HEK293 (cell line): ENCODE data around the gene IGFN1.

ENCODE experiments used
- CTCF ChIA-PET: fragments of 350-600 bp; formaldehyde crosslinking; extraction: SDS; loops from one replicate; lab custom pipeline; 2021; ENCODE audit warnings: antibody characterized with exemption; lab: Yijun Ruan, JAX
- POLR2A ChIA-PET: fragments of 300-600 bp; formaldehyde crosslinking; extraction: SDS; loops from one replicate; lab custom pipeline; 2020; ENCODE audit warnings: antibody characterized with exemption, inconsistent platforms; lab: Yijun Ruan, JAX
- H3K27ac ChIP-seq: fragments of 200-500 bp; sonication (Bioruptor generic); 2 replicates; pipeline ENCODE4 v1.5.1; 2014; ENCODE audit warnings: low read depth, low read length, control low read depth, inconsistent platforms; ENCODE audit errors: extremely low read depth
- H3K36me3 ChIP-seq, 2 experiments: fragments of 200-500 bp in 1 of 2; sonication (Bioruptor generic) in 1 of 2; 1 replicate in 1 of 2; 2 replicates in 1 of 2; pipeline ENCODE4 v1.5.1; 2014 to 2017; ENCODE audit warnings: inconsistent platforms in 2 of 2, low read length in 2 of 2; ENCODE audit not compliant: control insufficient read depth in 2 of 2, insufficient read depth in 1 of 2
- H3K4me1 ChIP-seq: fragments of 200-500 bp; sonication (Bioruptor generic); 2 replicates; pipeline ENCODE4 v1.5.1; 2014; ENCODE audit warnings: mild to moderate bottlenecking, low read length, inconsistent platforms; ENCODE audit not compliant: control insufficient read depth, insufficient read depth
- H3K4me3 ChIP-seq: 2 replicates; pipeline ENCODE4 v1.5.1; 2011; ENCODE audit warnings: low read depth, mild to moderate bottlenecking, control low read depth, low read length, moderate library complexity
- H3K9me3 ChIP-seq: fragments of 200-500 bp; sonication (Bioruptor generic); 2 replicates; pipeline ENCODE4 v1.5.1; 2014; ENCODE audit warnings: low read depth, low read length, inconsistent platforms; ENCODE audit not compliant: control insufficient read depth, insufficient read depth
- HOXC10 ChIP-seq: sonication (generic); formaldehyde crosslinking; IDR thresholded peaks from 2 replicates; pipeline ENCODE4 v1.8.1; 2023; ENCODE audit warnings: mild to moderate bottlenecking, missing genetic modification reagents
- KLF9 ChIP-seq: fragments of 450-650 bp; formaldehyde crosslinking; IDR thresholded peaks from 2 replicates; pipeline ENCODE4 v1.5.1; 2016; ENCODE audit warnings: missing biosample characterization, missing genetic modification characterization, low read depth
- SCRT1 ChIP-seq: fragments of 450-650 bp; formaldehyde crosslinking; IDR thresholded peaks from 2 replicates; pipeline ENCODE4 v1.5.1; 2016; ENCODE audit warnings: missing biosample characterization, missing genetic modification characterization, borderline replicate concordance
- SP3 ChIP-seq: fragments of 450-650 bp; formaldehyde crosslinking; IDR thresholded peaks from 2 replicates; pipeline ENCODE4 v1.5.1; 2016; ENCODE audit warnings: missing biosample characterization, missing genetic modification characterization
- TCF7L2 ChIP-seq: IDR thresholded peaks from 2 replicates; pipeline ENCODE4 v1.6.1; 2011; ENCODE audit warnings: low read depth, mild to moderate bottlenecking, inconsistent platforms, low read length, moderate library complexity, borderline replicate concordance
- ZBTB48 ChIP-seq: fragments of 450-650 bp; formaldehyde crosslinking; IDR thresholded peaks from 2 replicates; pipeline ENCODE4 v1.5.1; 2016; ENCODE audit warnings: missing biosample characterization, missing genetic modification characterization
- ZNF112 ChIP-seq: fragments of 450-650 bp; formaldehyde crosslinking; IDR thresholded peaks from 2 replicates; pipeline ENCODE4 v1.5.0; 2017; ENCODE audit warnings: missing biosample characterization, missing genetic modification characterization
- ZNF138 ChIP-seq: fragments of 450-650 bp; formaldehyde crosslinking; IDR thresholded peaks from 2 replicates; pipeline ENCODE4 v1.5.1; 2016; ENCODE audit warnings: missing biosample characterization, missing genetic modification characterization, borderline replicate concordance
- ZNF155 ChIP-seq: fragments of 450-650 bp; formaldehyde crosslinking; IDR thresholded peaks from 2 replicates; pipeline ENCODE4 v1.5.1; 2016; ENCODE audit warnings: missing biosample characterization, missing genetic modification characterization
- ZNF175 ChIP-seq: fragments of 450-650 bp; formaldehyde crosslinking; IDR thresholded peaks from 2 replicates; pipeline ENCODE4 v1.5.1; 2016; ENCODE audit warnings: missing biosample characterization, missing genetic modification characterization
- ZNF18 ChIP-seq: fragments of 450-650 bp; formaldehyde crosslinking; IDR thresholded peaks from 2 replicates; pipeline ENCODE4 v1.5.1; 2016; ENCODE audit warnings: missing biosample characterization, missing genetic modification characterization
- ZNF184 ChIP-seq: fragments of 450-650 bp; IDR thresholded peaks from 2 replicates; pipeline ENCODE4 v1.5.1; 2018; ENCODE audit warnings: missing biosample characterization, mild to moderate bottlenecking, missing genetic modification characterization
- ZNF202 ChIP-seq: fragments of 450-650 bp; formaldehyde crosslinking; IDR thresholded peaks from 2 replicates; pipeline ENCODE4 v1.5.1; 2016; ENCODE audit warnings: missing biosample characterization, missing genetic modification characterization, borderline replicate concordance
- ZNF221 ChIP-seq: fragments of 450-650 bp; formaldehyde crosslinking; IDR thresholded peaks from 2 replicates; pipeline ENCODE4 v1.5.1; 2017; ENCODE audit warnings: missing biosample characterization, missing genetic modification characterization, borderline replicate concordance
- ZNF23 ChIP-seq: fragments of 450-650 bp; formaldehyde crosslinking; IDR thresholded peaks from 2 replicates; pipeline ENCODE4 v1.5.1; 2016; ENCODE audit warnings: missing biosample characterization, missing genetic modification characterization, borderline replicate concordance
- ZNF324 ChIP-seq: fragments of 450-650 bp; formaldehyde crosslinking; IDR thresholded peaks from 2 replicates; pipeline ENCODE4 v1.5.1; 2016; ENCODE audit warnings: missing biosample characterization, missing genetic modification characterization
- ZNF341 ChIP-seq: fragments of 450-650 bp; formaldehyde crosslinking; IDR thresholded peaks from 2 replicates; pipeline ENCODE4; 2016; ENCODE audit warnings: low read depth, missing biosample characterization, missing genetic modification characterization
- ZNF391 ChIP-seq: fragments of 450-650 bp; formaldehyde crosslinking; IDR thresholded peaks from 2 replicates; pipeline ENCODE4 v1.5.1; 2016; ENCODE audit warnings: low read depth, missing biosample characterization, missing genetic modification characterization, borderline replicate concordance
- ZNF585B ChIP-seq: fragments of 450-650 bp; formaldehyde crosslinking; IDR thresholded peaks from 2 replicates; pipeline ENCODE4 v1.5.1; 2016; ENCODE audit warnings: missing biosample characterization, missing genetic modification characterization
- ZNF654 ChIP-seq: fragments of 450-650 bp; formaldehyde crosslinking; IDR thresholded peaks from 2 replicates; pipeline ENCODE4 v1.5.1; 2016; ENCODE audit warnings: low read depth, missing biosample characterization, missing genetic modification characterization
- ZNF701 ChIP-seq: fragments of 450-650 bp; formaldehyde crosslinking; IDR thresholded peaks from 2 replicates; pipeline ENCODE4 v1.5.1; 2016; ENCODE audit warnings: missing biosample characterization, missing genetic modification characterization
- ZNF776 ChIP-seq: fragments of 450-650 bp; formaldehyde crosslinking; IDR thresholded peaks from 2 replicates; pipeline ENCODE4 v1.5.0; 2017; ENCODE audit warnings: missing biosample characterization, missing genetic modification characterization, borderline replicate concordance
- ZNF830 ChIP-seq: fragments of 450-650 bp; IDR thresholded peaks from 2 replicates; pipeline ENCODE4 v1.5.0; 2018; ENCODE audit warnings: missing biosample characterization, missing genetic modification characterization, low read depth, mild to moderate bottlenecking, moderate library complexity
- TF ChIP-seq, protein P1 (sequence below): fragments of 450-650 bp; formaldehyde crosslinking; IDR thresholded peaks from 2 replicates; pipeline ENCODE4 v1.5.1; 2016; ENCODE audit warnings: missing biosample characterization, missing genetic modification characterization, borderline replicate concordance

Gene IGFN1

GRCh38 chr1:201250326-201251011 lies 59.8 kb downstream of the IGFN1 start:
- H3K27ac ChIP-seq = no peak overlapping the region
- no peaks in the 10 kb centered on the region for H3K9me3 ChIP-seq
- TF ChIP-seq SCRT1 (tag by site-specific recombination) = no peak
- no peak for TF ChIP-seq KLF9 (tag by site-specific recombination)
- no peak for TF ChIP-seq ZNF175 (tag by site-specific recombination)
- no peak for TF ChIP-seq ZNF112
- no peak for TF ChIP-seq ZNF776 (tag by site-specific recombination)
- no peak for TF ChIP-seq ZNF202 (tag by site-specific recombination)
- no peak for TF ChIP-seq ZNF654 (tag by site-specific recombination)
- TF ChIP-seq ZNF221 (tag by site-specific recombination) = no peak
- TF ChIP-seq SP3 = no peak
- TF ChIP-seq HOXC10 (CRISPR knock-in tag) = no peak
- no peak for TF ChIP-seq ZNF155 (tag by site-specific recombination)
- no peak for TF ChIP-seq ZNF138 (tag by site-specific recombination)
- no peak for TF ChIP-seq ZNF391 (tag by site-specific recombination)
- TF ChIP-seq ZNF18 (tag by site-specific recombination) = no peak
- no peak for TF ChIP-seq ZNF184
- TF ChIP-seq ZNF701 (tag by site-specific recombination) = no peak
- no peak overlapping the region for H3K4me3 ChIP-seq
- H3K4me1 ChIP-seq = no peaks in the 10 kb centered on the region
- ChIA-PET POLR2A (no interaction called here), CTCF (interaction anchor here (0.7 to 6.5 kb wide), 4 partner anchors 10 to 158 kb away, joined by 3 to 145 read pairs (median 3); no protein-coding TSS in a partner anchor)
- H3K36me3 ChIP-seq = no peaks in the 10 kb centered on the region

DNA sequence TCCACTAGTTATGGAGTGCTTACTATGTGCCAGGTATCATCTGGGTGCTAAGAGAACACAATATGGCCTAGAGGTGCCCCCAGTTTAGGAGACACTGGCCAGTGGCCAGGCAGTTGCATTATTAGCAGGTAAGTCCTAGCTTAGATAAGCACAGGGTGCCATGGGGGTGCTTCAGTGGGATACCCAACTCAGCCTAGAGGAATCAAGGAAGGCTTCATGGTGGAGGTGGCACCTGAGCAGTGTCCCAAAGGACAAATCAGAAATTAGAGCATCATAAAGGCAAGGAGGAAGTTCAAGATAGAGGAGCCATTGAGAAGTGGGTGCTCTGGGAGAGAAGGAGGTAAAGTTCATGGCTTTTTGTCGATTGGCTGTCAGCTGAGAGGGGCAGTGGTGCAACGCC lies 60.8 kb downstream of the IGFN1 start:
- no peaks in the 10 kb centered on the region for H3K4me1 ChIP-seq
- no peak overlapping the region for H3K27ac ChIP-seq
- ChIA-PET POLR2A (no interaction called here), CTCF (interaction anchor here (0.6 to 6.5 kb wide), 6 partner anchors 83 to 629 kb away, joined by 3 to 145 read pairs (median 3); no protein-coding TSS in a partner anchor)
- no peak overlapping the region for H3K4me3 ChIP-seq
- no peaks in the 10 kb centered on the region for H3K36me3 ChIP-seq
- H3K9me3 ChIP-seq = no peaks in the 10 kb centered on the region
- TF ChIP-seq, protein P1, sequence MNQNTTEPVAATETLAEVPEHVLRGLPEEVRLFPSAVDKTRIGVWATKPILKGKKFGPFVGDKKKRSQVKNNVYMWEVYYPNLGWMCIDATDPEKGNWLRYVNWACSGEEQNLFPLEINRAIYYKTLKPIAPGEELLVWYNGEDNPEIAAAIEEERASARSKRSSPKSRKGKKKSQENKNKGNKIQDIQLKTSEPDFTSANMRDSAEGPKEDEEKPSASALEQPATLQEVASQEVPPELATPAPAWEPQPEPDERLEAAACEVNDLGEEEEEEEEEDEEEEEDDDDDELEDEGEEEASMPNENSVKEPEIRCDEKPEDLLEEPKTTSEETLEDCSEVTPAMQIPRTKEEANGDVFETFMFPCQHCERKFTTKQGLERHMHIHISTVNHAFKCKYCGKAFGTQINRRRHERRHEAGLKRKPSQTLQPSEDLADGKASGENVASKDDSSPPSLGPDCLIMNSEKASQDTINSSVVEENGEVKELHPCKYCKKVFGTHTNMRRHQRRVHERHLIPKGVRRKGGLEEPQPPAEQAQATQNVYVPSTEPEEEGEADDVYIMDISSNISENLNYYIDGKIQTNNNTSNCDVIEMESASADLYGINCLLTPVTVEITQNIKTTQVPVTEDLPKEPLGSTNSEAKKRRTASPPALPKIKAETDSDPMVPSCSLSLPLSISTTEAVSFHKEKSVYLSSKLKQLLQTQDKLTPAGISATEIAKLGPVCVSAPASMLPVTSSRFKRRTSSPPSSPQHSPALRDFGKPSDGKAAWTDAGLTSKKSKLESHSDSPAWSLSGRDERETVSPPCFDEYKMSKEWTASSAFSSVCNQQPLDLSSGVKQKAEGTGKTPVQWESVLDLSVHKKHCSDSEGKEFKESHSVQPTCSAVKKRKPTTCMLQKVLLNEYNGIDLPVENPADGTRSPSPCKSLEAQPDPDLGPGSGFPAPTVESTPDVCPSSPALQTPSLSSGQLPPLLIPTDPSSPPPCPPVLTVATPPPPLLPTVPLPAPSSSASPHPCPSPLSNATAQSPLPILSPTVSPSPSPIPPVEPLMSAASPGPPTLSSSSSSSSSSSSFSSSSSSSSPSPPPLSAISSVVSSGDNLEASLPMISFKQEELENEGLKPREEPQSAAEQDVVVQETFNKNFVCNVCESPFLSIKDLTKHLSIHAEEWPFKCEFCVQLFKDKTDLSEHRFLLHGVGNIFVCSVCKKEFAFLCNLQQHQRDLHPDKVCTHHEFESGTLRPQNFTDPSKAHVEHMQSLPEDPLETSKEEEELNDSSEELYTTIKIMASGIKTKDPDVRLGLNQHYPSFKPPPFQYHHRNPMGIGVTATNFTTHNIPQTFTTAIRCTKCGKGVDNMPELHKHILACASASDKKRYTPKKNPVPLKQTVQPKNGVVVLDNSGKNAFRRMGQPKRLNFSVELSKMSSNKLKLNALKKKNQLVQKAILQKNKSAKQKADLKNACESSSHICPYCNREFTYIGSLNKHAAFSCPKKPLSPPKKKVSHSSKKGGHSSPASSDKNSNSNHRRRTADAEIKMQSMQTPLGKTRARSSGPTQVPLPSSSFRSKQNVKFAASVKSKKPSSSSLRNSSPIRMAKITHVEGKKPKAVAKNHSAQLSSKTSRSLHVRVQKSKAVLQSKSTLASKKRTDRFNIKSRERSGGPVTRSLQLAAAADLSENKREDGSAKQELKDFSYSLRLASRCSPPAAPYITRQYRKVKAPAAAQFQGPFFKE (tag by site-specific recombination) = no peak
- no peak for TF ChIP-seq ZNF830
- no peak for TF ChIP-seq ZNF23 (tag by site-specific recombination)
- TF ChIP-seq ZBTB48 = no peak
- no peak for TF ChIP-seq ZNF324 (tag by site-specific recombination)
- no peak for TF ChIP-seq ZNF341 (tag by site-specific recombination)
- TF ChIP-seq TCF7L2 = no peak
- TF ChIP-seq ZNF585B = no peak
